Esophagus squamous epithelium (tissue), 4 donors: ENCODE results near the gene PCSK1.

Experiments used
- POLR2A ChIP-seq, 4 donors: fragments of 450-650 bp; IDR thresholded peaks; one replicate each; pipeline ENCODE4 v1.6.1; 2017; ENCODE audit warnings: antibody characterized with exemption in 4 of 4, mild to moderate bottlenecking in 4 of 4, moderate library complexity in 3 of 4
- TF ChIP-seq, protein P1 (sequence below), 6 experiments: fragments of 450-650 bp in 4 of 6; fragments of 200-600 bp in 2 of 6; sonication (generic) in 2 of 6; IDR thresholded peaks; one replicate each; pipeline ENCODE4 v1.5.1; 2016 to 2019; ENCODE audit warnings: antibody characterized with exemption in 6 of 6, mild to moderate bottlenecking in 4 of 6, moderate library complexity in 4 of 6

- TF ChIP-seq, protein P1, sequence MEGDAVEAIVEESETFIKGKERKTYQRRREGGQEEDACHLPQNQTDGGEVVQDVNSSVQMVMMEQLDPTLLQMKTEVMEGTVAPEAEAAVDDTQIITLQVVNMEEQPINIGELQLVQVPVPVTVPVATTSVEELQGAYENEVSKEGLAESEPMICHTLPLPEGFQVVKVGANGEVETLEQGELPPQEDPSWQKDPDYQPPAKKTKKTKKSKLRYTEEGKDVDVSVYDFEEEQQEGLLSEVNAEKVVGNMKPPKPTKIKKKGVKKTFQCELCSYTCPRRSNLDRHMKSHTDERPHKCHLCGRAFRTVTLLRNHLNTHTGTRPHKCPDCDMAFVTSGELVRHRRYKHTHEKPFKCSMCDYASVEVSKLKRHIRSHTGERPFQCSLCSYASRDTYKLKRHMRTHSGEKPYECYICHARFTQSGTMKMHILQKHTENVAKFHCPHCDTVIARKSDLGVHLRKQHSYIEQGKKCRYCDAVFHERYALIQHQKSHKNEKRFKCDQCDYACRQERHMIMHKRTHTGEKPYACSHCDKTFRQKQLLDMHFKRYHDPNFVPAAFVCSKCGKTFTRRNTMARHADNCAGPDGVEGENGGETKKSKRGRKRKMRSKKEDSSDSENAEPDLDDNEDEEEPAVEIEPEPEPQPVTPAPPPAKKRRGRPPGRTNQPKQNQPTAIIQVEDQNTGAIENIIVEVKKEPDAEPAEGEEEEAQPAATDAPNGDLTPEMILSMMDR (IDR thresholded peaks at IDR 0.05) = no peak
- TF ChIP-seq POLR2A (IDR thresholded peaks at IDR 0.05) = no peak
These were observed 22.7 kb upstream of the PCSK1 start for GRCh38 chr5:96455789-96456188.
